GM23338 (cell line): Measurements from ENCODE around the gene GPR158. TPM values are rescaled to one million over a fixed set of nuclear protein-coding genes. Genes with fewer than 3 reads are reported as not detected.

Experiments
- ATAC-seq: fragments of 200-7000 bp; cut with Tn5 transposase; 3 replicates; pipeline ENCODE4 v1.9.1; 2020
- DNase-seq: peaks from one replicate; pipeline ENCODE4 v3.0.0-alpha.2; 2015; ENCODE audit warnings: low spot score
- H2AFZ ChIP-seq: fragments of 200-600 bp; sonication (generic); 2 replicates; pipeline ENCODE4 v1.8.0; 2016; ENCODE audit warnings: antibody characterized with exemption, mild to moderate bottlenecking, moderate library complexity
- H3F3A ChIP-seq: fragments of 200-600 bp; sonication (generic); replicated peaks from 2 replicates; pipeline ENCODE4 v1.8.0; 2017; ENCODE audit warnings: antibody characterized with exemption, mixed run types, low read depth
- H3K27ac ChIP-seq: fragments of 200-600 bp; sonication (generic); 2 replicates; pipeline ENCODE4 v1.6.1; 2016; ENCODE audit warnings: low read depth
- H3K27me3 ChIP-seq: fragments of 200-600 bp; sonication (generic); 2 replicates; pipeline ENCODE4 v1.8.0; 2016; ENCODE audit warnings: mild to moderate bottlenecking, mixed run types, moderate library complexity; ENCODE audit not compliant: insufficient read depth
- H3K36me3 ChIP-seq: fragments of 200-600 bp; sonication (generic); 2 replicates; pipeline ENCODE4 v1.8.0; 2016; ENCODE audit warnings: mild to moderate bottlenecking; ENCODE audit not compliant: insufficient read depth
- H3K4me1 ChIP-seq: fragments of 200-600 bp; sonication (generic); 2 replicates; pipeline ENCODE4 v1.8.0; 2016; ENCODE audit warnings: mild to moderate bottlenecking, moderate library complexity; ENCODE audit not compliant: insufficient read depth
- H3K4me2 ChIP-seq: fragments of 200-600 bp; sonication (generic); 2 replicates; pipeline ENCODE4 v1.7.1; 2017; ENCODE audit warnings: mixed run types
- H3K4me3 ChIP-seq: fragments of 200-600 bp; sonication (generic); 2 replicates; pipeline ENCODE4 v1.6.1; 2016; ENCODE audit warnings: mixed run types
- H3K79me2 ChIP-seq: fragments of 200-600 bp; sonication (generic); replicated peaks from 2 replicates; pipeline ENCODE4 v1.8.0; 2017; ENCODE audit warnings: mild to moderate bottlenecking; ENCODE audit not compliant: insufficient read depth
- H3K9me2 ChIP-seq: fragments of 200-600 bp; sonication (generic); 2 replicates; pipeline ENCODE4 v1.8.0; 2017; ENCODE audit not compliant: insufficient read depth
- H4K20me1 ChIP-seq: fragments of 200-600 bp; sonication (generic); replicated peaks from 2 replicates; pipeline ENCODE4 v1.8.0; 2017; ENCODE audit warnings: mild to moderate bottlenecking; ENCODE audit not compliant: insufficient read depth
- H3K27ac Mint-ChIP-seq: 2 replicates; pipeline ENCODE4 v1.8.0; 2020; ENCODE audit warnings: inconsistent platforms, mild to moderate bottlenecking, moderate library complexity, mixed read lengths
- H3K27me3 Mint-ChIP-seq: 3 replicates; pipeline ENCODE4 v1.8.0; 2022; ENCODE audit warnings: low read depth, mild to moderate bottlenecking, moderate library complexity, mixed read lengths, inconsistent platforms; ENCODE audit not compliant: insufficient read depth, poor library complexity
- H3K36me3 Mint-ChIP-seq: 3 replicates; pipeline ENCODE4 v1.8.0; 2021; ENCODE audit warnings: low read depth, mild to moderate bottlenecking, inconsistent platforms, moderate library complexity, mixed read lengths
- H3K4me1 Mint-ChIP-seq: 3 replicates; pipeline ENCODE4 v1.8.0; 2020; ENCODE audit warnings: mild to moderate bottlenecking, inconsistent platforms, mixed read lengths
- H3K4me3 Mint-ChIP-seq: 3 replicates; pipeline ENCODE4 v1.8.0; 2021; ENCODE audit warnings: moderate library complexity, mild to moderate bottlenecking, inconsistent platforms, mixed read lengths
- H3K9me3 Mint-ChIP-seq: 3 replicates; pipeline ENCODE4 v1.8.0; 2020; ENCODE audit warnings: moderate library complexity, mild to moderate bottlenecking, inconsistent platforms, mixed read lengths
- CTCF ChIP-seq, 2 experiments: fragments of 200-600 bp in 1 of 2; sonication (generic) in 1 of 2; conservative IDR thresholded peaks; 2 replicates each; pipeline versions ENCODE4 v1.5.1 to v1.6.1; 2016 to 2017; ENCODE audit warnings: antibody characterized with exemption in 2 of 2, low read depth in 2 of 2, mild to moderate bottlenecking in 2 of 2, moderate library complexity in 1 of 2
- ETS1 ChIP-seq: IDR thresholded peaks from 2 replicates; pipeline ENCODE4 v1.6.1; 2016; ENCODE audit warnings: antibody characterized with exemption
- EZH2 ChIP-seq: fragments of 200-600 bp; sonication (generic); IDR thresholded peaks from one replicate; pipeline ENCODE4 v1.8.0; 2017; ENCODE audit warnings: antibody characterized with exemption, mild to moderate bottlenecking, low read depth; ENCODE audit not compliant: unreplicated experiment
- JUNB ChIP-seq: IDR thresholded peaks from one replicate; pipeline ENCODE4 v1.6.1; 2016; ENCODE audit warnings: antibody characterized with exemption; ENCODE audit not compliant: unreplicated experiment
- NANOG ChIP-seq: IDR thresholded peaks from 2 replicates; pipeline ENCODE4 v1.6.1; 2016; ENCODE audit warnings: antibody characterized with exemption, borderline replicate concordance
- POLR2AphosphoS5 ChIP-seq: IDR thresholded peaks from 2 replicates; pipeline ENCODE4 v1.6.1; 2016; ENCODE audit warnings: antibody characterized with exemption, low read depth
- REST ChIP-seq: IDR thresholded peaks from one replicate; pipeline ENCODE4 v1.6.1; 2018; ENCODE audit warnings: antibody characterized with exemption; ENCODE audit not compliant: unreplicated experiment
- ZNF114 ChIP-seq: fragments of 250-450 bp; sonication (Bioruptor Pico); IDR thresholded peaks from 2 replicates; pipeline ENCODE4 v1.5.0; 2020; ENCODE audit warnings: mild to moderate bottlenecking, moderate library complexity
- ZNF331 ChIP-seq: fragments of 250-450 bp; sonication (Bioruptor Pico); IDR thresholded peaks from 2 replicates; pipeline ENCODE4 v1.5.0; 2020; ENCODE audit warnings: low read depth, mild to moderate bottlenecking, moderate library complexity
- ZNF462 ChIP-seq: fragments of 250-450 bp; sonication (Bioruptor Pico); IDR thresholded peaks from 2 replicates; pipeline ENCODE4 v1.5.0; 2020; ENCODE audit warnings: mild to moderate bottlenecking, moderate library complexity
- polyA plus RNA-seq: library from polyadenylated mRNA; unstranded; fragments of >200 nt; fragmentation: Nextera tagmentation; extraction: Ambion mirVana; gene quantifications from 2 replicates; pipeline ENCODE4 v1.2.1, GENCODE V29; 2016
- total RNA-seq: library from RNA; depleted of rRNA; stranded (reverse); fragments of >200 nt; shearing (Covaris generic); gene quantifications from 2 replicates; pipeline ENCODE4 v1.2.3, GENCODE V29; 2014

GPR158 gene
- total and polyA plus RNA-seq, 2 experiments from 2014 or later = 0.13 to 1.5 TPM

GRCh38 chr10:25327273-25327672 lies 152.5 kb downstream of the GPR158 start (continued):
- no peak for TF ChIP-seq REST
- TF ChIP-seq ZNF114 (CRISPR knock-in tag) = no peak
- TF ChIP-seq POLR2AphosphoS5 = no peak

GRCh38 chr10:25328361-25328760 lies 153.6 kb downstream of the GPR158 start:
- Mint-ChIP-seq H3K4me3 (no peak overlapping the region), H3K36me3 (no peaks in the 10 kb centered on the region)
- TF ChIP-seq ZNF114 (CRISPR knock-in tag) (no peak), EZH2 (no peak), ZNF331 (CRISPR knock-in tag) (no peak), POLR2AphosphoS5 (no peak), ETS1 (no peak), JUNB (no peak), CTCF (conservative IDR thresholded peaks at IDR 0.05; ENCODE audit: low read depth in 2 of 2) (no peak), NANOG (no peak), ZNF462 (CRISPR knock-in tag) (no peak)

More at GRCh38 chr10:25328361-25328760, 153.6 kb downstream of the GPR158 start:
- DNase-seq = no peak
- Histone ChIP-seq H3K9me2 (no peaks in the 10 kb centered on the region), H3K36me3 (no peaks in the 10 kb centered on the region), H3K4me3 (no peak overlapping the region), H3K79me2 (no peaks in the 10 kb centered on the region), H3K27ac (no peak overlapping the region), H2AFZ (no peak overlapping the region), H3K4me1 (peaks cover 14% of the 10 kb centered on the region), H3F3A (no peaks in the 10 kb centered on the region), H3K4me2 (no peak overlapping the region), H3K27me3 (no peaks in the 10 kb centered on the region), H4K20me1 (no peaks in the 10 kb centered on the region)
- H3K9me3 Mint-ChIP-seq = no peaks in the 10 kb centered on the region; the same call in 2 of the 3 replicates
- H3K27me3 Mint-ChIP-seq = peaks cover 3% of the 10 kb centered on the region
- no peak overlapping the region for H3K27ac Mint-ChIP-seq
- ATAC-seq = no peak
- peaks cover 14% of the 10 kb centered on the region; the same call in 2 of the 3 replicates for H3K4me1 Mint-ChIP-seq
